IgD-negative memory B cell (primary cell): ENCODE measurements around the gene GPR15. TPM values are rescaled to one million over a fixed set of nuclear protein-coding genes. Genes with fewer than 3 reads are reported as not detected.
"Not testable (repeated sequence)": the region's sequence is repeated elsewhere in the genome, so short reads cannot be mapped to it uniquely, and the experiment has no call there.

ENCODE experiments used
- H3K27ac Mint-ChIP-seq, 3 donors: one replicate each; pipeline ENCODE4 v1.8.0; 2020 to 2022; ENCODE audit warnings: mild to moderate bottlenecking in 3 of 3, mixed read lengths in 3 of 3, moderate library complexity in 1 of 3
- H3K27me3 Mint-ChIP-seq: one replicate; pipeline ENCODE4 v1.8.0; 2021; ENCODE audit warnings: mixed read lengths
- H3K36me3 Mint-ChIP-seq: one replicate; pipeline ENCODE4 v1.8.0; 2020; ENCODE audit warnings: mild to moderate bottlenecking, mixed read lengths
- H3K4me1 Mint-ChIP-seq, 3 donors: one replicate each; pipeline ENCODE4 v1.8.0; 2020 to 2022; ENCODE audit warnings: mixed read lengths in 3 of 3, mild to moderate bottlenecking in 1 of 3
- H3K4me3 Mint-ChIP-seq, 4 donors: one replicate each; pipeline ENCODE4 v1.8.0; 2020 to 2022; ENCODE audit warnings: mild to moderate bottlenecking in 4 of 4, mixed read lengths in 4 of 4, moderate library complexity in 3 of 4
- H3K9me3 Mint-ChIP-seq, 3 donors: one replicate each; pipeline ENCODE4 v1.8.0; 2020 to 2021; ENCODE audit warnings: mixed read lengths in 3 of 3, mild to moderate bottlenecking in 1 of 3
- polyA plus RNA-seq: library from polyadenylated mRNA; unstranded; fragments of 300-500 nt; fragmentation: Illumina TruSeq; gene quantifications from one replicate; pipeline ENCODE4 v1.2.3, GENCODE V29; 2021

GPR15 gene
- polyA plus RNA-seq, 1 donor from 2014 or later, result 3.1 TPM

- H3K4me3 Mint-ChIP-seq, result no peak overlapping the region
- H3K9me3 Mint-ChIP-seq, result peaks cover 0 to 3% (median 2%) of the 10 kb centered on the region in 3 donors
- peaks cover 7% of the 10 kb centered on the region for H3K27me3 Mint-ChIP-seq
- H3K36me3 Mint-ChIP-seq, result no peaks in the 10 kb centered on the region
- H3K4me1 Mint-ChIP-seq, result peaks cover 28 to 35% (median 31%) of the 10 kb centered on the region in 3 donors
- H3K27ac Mint-ChIP-seq, result peak overlapping the region in 1 of 3 donors; percentile 21
These were observed 26.5 kb downstream of the GPR15 start for GRCh38 chr3:98558100-98558827.

- peaks cover 34 to 43% (median 36%) of the 10 kb centered on the region in 3 donors for H3K4me1 Mint-ChIP-seq
- H3K27me3 Mint-ChIP-seq, result not testable (repeated sequence)
These were observed 28.0 kb downstream of the GPR15 start for GRCh38 chr3:98559769-98560168.

GRCh38 chr3:98560911-98561310 lies 29.1 kb downstream of the GPR15 start:
- H3K9me3 Mint-ChIP-seq, result peaks cover 0 to 2% (median under 1%) of the 10 kb centered on the region in 3 donors
- H3K36me3 Mint-ChIP-seq, result no peaks in the 10 kb centered on the region
- H3K4me3 Mint-ChIP-seq, result no peak overlapping the region
- peaks cover 2% of the 10 kb centered on the region for H3K27me3 Mint-ChIP-seq
- H3K4me1 Mint-ChIP-seq, result peaks cover 33 to 47% (median 36%) of the 10 kb centered on the region in 3 donors
- H3K27ac Mint-ChIP-seq, result peak overlapping the region in 1 of 3 donors; percentile 37

More at GRCh38 chr3:98559769-98560168, 28.0 kb downstream of the GPR15 start:
- not testable (repeated sequence) for H3K27ac Mint-ChIP-seq, H3K36me3 Mint-ChIP-seq, H3K4me3 Mint-ChIP-seq, H3K9me3 Mint-ChIP-seq

GRCh38 chr3:98561727-98562521 lies 30.1 kb downstream of the GPR15 start:
- H3K4me1 Mint-ChIP-seq, result peaks cover 25 to 38% (median 25%) of the 10 kb centered on the region in 3 donors
- peak overlapping the region in 1 of 4 donors; percentile 43 for H3K4me3 Mint-ChIP-seq
- peaks cover 0 to 2% (median 0%) of the 10 kb centered on the region in 3 donors for H3K9me3 Mint-ChIP-seq
- H3K27ac Mint-ChIP-seq, result peak overlapping the region in 1 of 3 donors; percentile 49
- H3K27me3 Mint-ChIP-seq, result peaks cover 2% of the 10 kb centered on the region
- H3K36me3 Mint-ChIP-seq, result no peaks in the 10 kb centered on the region

- H3K4me3 Mint-ChIP-seq, result peak overlapping the region; percentile 34 to 75 (median 57)
- peaks cover 22 to 29% (median 25%) of the 10 kb centered on the region in 3 donors for H3K4me1 Mint-ChIP-seq
These were observed 32.0 kb downstream of the GPR15 start for GRCh38 chr3:98563661-98564281.

GRCh38 chr3:98564282-98565005 lies 32.7 kb downstream of the GPR15 start:
- Mint-ChIP-seq H3K27me3 (no peaks in the 10 kb centered on the region), H3K4me3 (peak overlapping the region in 3 of 4 donors; percentile 2 to 80 (median 76))

More at GRCh38 chr3:98563661-98564281, 32.0 kb downstream of the GPR15 start:
- Mint-ChIP-seq H3K27me3 (no peaks in the 10 kb centered on the region), H3K27ac (peak overlapping the region; percentile 90 to 93 (median 90)), H3K9me3 (peaks cover 0 to 2% (median 0%) of the 10 kb centered on the region in 3 donors), H3K36me3 (no peaks in the 10 kb centered on the region)

GRCh38 chr3:98565237-98565643 lies 33.5 kb downstream of the GPR15 start:
- Mint-ChIP-seq H3K27me3 (no peaks in the 10 kb centered on the region), H3K4me3 (peak overlapping the region in 1 of 4 donors; percentile 4), H3K27ac (peak overlapping the region in 1 of 3 donors; percentile 10), H3K36me3 (no peaks in the 10 kb centered on the region), H3K4me1 (peaks cover 22 to 29% (median 25%) of the 10 kb centered on the region in 3 donors), H3K9me3 (peaks cover 0 to 2% (median 0%) of the 10 kb centered on the region in 3 donors)

More at GRCh38 chr3:98564282-98565005, 32.7 kb downstream of the GPR15 start:
- Mint-ChIP-seq H3K27ac (peak overlapping the region; percentile 90 to 93 (median 90)), H3K36me3 (no peaks in the 10 kb centered on the region), H3K9me3 (peaks cover 0 to 4% (median 0%) of the 10 kb centered on the region in 3 donors), H3K4me1 (peaks cover 22 to 29% (median 25%) of the 10 kb centered on the region in 3 donors)

GRCh38 chr3:98565843-98566242 lies 34.1 kb downstream of the GPR15 start:
- Mint-ChIP-seq H3K36me3 (no peaks in the 10 kb centered on the region), H3K9me3 (peaks cover 0 to 2% (median 0%) of the 10 kb centered on the region in 3 donors), H3K4me1 (peaks cover 22 to 29% (median 25%) of the 10 kb centered on the region in 3 donors), H3K27me3 (no peaks in the 10 kb centered on the region), H3K27ac (no peak overlapping the region), H3K4me3 (no peak overlapping the region)

GRCh38 chr3:98567666-98568270 lies 36.0 kb downstream of the GPR15 start:
- peaks cover 22 to 23% (median 22%) of the 10 kb centered on the region in 3 donors for H3K4me1 Mint-ChIP-seq
- no peak overlapping the region for H3K27ac Mint-ChIP-seq
- H3K36me3 Mint-ChIP-seq, result no peaks in the 10 kb centered on the region
- H3K27me3 Mint-ChIP-seq, result no peaks in the 10 kb centered on the region
- H3K4me3 Mint-ChIP-seq, result no peak overlapping the region
- H3K9me3 Mint-ChIP-seq, result peaks cover 0 to 2% (median 0%) of the 10 kb centered on the region in 3 donors

- no peak overlapping the region for H3K27ac Mint-ChIP-seq
- peaks cover 19 to 22% (median 20%) of the 10 kb centered on the region in 3 donors for H3K4me1 Mint-ChIP-seq
- H3K36me3 Mint-ChIP-seq, result peaks cover 1% of the 10 kb centered on the region
- H3K27me3 Mint-ChIP-seq, result no peaks in the 10 kb centered on the region
- H3K4me3 Mint-ChIP-seq, result no peak overlapping the region
- H3K9me3 Mint-ChIP-seq, result peaks cover 0 to 2% (median 0%) of the 10 kb centered on the region in 3 donors
These were observed 36.6 kb downstream of the GPR15 start for GRCh38 chr3:98568402-98568801.

GRCh38 chr3:98573181-98573728 lies 41.5 kb downstream of the GPR15 start:
- Mint-ChIP-seq H3K36me3 (peaks cover 11% of the 10 kb centered on the region), H3K27ac (peak overlapping the region in 2 of 3 donors; percentile 11 to 41), H3K4me1 (peaks cover 4 to 9% (median 6%) of the 10 kb centered on the region in 3 donors), H3K27me3 (no peaks in the 10 kb centered on the region), H3K9me3 (peaks cover 0 to 2% (median 0%) of the 10 kb centered on the region in 3 donors), H3K4me3 (peak overlapping the region in 1 of 4 donors; percentile 77)

GRCh38 chr3:98574132-98574531 lies 42.4 kb downstream of the GPR15 start:
- Mint-ChIP-seq H3K27ac (peak overlapping the region in 1 of 3 donors; percentile 65), H3K36me3 (peaks cover 11% of the 10 kb centered on the region), H3K4me1 (peaks cover 4 to 9% (median 6%) of the 10 kb centered on the region in 3 donors), H3K27me3 (no peaks in the 10 kb centered on the region), H3K4me3 (no peak overlapping the region), H3K9me3 (peaks cover 0 to 2% (median 0%) of the 10 kb centered on the region in 3 donors)

GRCh38 chr3:98577178-98577895 lies 45.6 kb downstream of the GPR15 start:
- peaks cover 11% of the 10 kb centered on the region for H3K36me3 Mint-ChIP-seq
- no peaks in the 10 kb centered on the region for H3K27me3 Mint-ChIP-seq
- H3K27ac Mint-ChIP-seq, result no peak overlapping the region
- H3K4me3 Mint-ChIP-seq, result no peak overlapping the region
- no peaks in the 10 kb centered on the region for H3K9me3 Mint-ChIP-seq
- H3K4me1 Mint-ChIP-seq, result peaks cover 4 to 9% (median 6%) of the 10 kb centered on the region in 3 donors
